Stimulated activated CD4-positive, alpha-beta T cell treated with anti-CD3 and anti-CD28 coated beads, Interleukin-2, amount 100 ng/mL, for 48 hours (primary cell): ENCODE results near the gene ATP2B1.

ENCODE experiments used
- DNase-seq, 2 donors: peaks; one replicate each; pipeline ENCODE4 v3.0.0-alpha.2; 2020

ATP2B1 gene

DNA sequence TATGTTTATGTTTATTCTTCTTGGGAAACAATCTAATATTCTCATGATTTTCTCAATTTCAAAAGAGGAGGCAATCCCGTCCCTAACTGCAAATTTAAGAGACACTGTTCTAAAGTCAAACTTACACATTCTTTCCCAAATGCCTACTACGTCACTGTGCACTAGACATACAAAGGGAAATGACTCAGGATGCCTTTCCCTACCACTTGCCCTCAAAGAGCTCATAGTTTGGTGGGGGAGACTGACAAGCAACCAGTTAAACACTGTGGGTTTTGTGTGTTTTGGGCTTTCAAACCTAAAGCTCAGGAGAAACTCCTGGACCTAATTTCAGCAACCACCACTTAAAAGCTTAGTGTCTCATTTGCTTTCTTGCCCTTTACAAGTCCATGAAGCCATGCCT, 58.4 kb downstream of the ATP2B1 start:
- DNase-seq = no peak

DNA sequence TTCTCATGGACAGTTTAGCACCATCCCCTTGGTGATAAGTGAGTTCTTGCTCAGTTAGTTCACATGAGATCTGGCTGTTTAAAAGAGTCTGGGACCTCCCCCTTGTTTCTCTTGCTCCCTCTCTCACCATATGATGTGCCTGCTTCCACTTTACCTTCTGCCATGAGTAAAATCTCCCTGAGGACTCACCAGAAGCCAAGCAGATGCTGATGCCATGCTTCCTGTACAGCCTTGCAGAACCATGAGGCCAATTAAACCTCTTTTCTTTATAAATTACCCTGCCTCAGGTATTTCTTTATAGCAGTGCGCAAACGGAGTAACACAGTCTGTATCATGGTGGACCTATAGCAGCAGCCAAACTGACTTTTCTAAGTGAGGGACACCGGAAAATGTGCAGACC, 58.8 kb downstream of the ATP2B1 start:
- DNase-seq = no peak

GRCh38 chr12:89649139-89649538, 59.5 kb downstream of the ATP2B1 start:
- DNase-seq = no peak

DNA sequence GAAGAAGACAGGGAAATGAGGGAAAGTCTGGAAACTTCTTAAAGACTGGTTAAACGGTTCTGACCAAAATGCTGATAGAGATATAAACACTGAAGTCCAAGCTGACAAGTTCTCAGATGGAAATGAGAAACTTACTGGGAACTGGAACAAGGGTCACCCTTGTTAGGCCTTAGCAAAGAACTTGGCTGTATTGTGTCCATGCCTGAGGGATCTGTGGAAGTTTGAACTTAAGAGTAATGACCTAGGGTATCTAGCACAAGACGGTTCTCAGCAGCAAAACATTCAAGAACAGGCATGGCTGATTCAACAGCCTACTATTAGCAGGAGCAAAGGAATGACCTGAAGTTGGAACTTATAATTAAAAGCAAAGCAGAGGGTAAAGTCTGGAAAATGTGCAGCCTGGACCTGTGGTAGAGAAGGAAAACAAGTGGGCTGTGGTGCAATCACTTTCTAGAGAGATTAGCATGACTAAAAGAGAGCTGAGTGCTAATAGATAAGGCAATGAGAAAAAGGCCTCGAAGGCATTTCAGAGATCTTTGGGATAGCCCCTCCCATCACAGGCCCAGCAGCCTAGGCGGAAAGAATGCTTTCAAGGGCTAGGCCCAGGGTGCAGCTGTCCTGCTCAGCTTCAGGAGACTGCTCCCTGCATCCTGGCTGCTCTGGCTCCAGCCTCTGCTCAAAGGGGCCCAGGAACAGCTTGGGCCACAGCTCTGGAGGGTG, 60.3 kb downstream of the ATP2B1 start:
- DNase-seq = no peak

DNA sequence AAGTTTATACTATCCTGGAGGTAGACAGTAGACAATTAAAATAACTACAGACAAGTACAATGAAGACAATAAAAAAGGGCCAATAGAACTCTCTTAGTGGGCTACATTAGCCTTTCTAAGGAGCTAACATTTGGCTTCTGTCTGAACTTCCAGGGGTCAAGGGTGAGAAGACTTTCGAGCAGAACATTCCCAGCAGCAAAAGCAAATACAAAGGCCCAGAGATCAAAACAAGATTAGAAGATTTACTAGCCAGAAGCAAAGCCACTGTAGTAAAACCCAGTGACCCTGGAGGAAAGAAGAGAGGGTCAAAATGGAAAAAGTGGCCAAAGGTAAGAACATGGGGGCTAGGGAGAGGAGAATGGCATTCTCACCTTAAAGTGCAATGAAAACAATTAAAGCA, 63.2 kb downstream of the ATP2B1 start:
- no peak for DNase-seq

GRCh38 chr12:89642959-89643358, 65.7 kb downstream of the ATP2B1 start:
- DNase-seq = no peak

GRCh38 chr12:89636776-89637160, 71.9 kb downstream of the ATP2B1 start:
- no peak for DNase-seq

GRCh38 chr12:89636052-89636775, 72.4 kb downstream of the ATP2B1 start:
- DNase-seq = no peak

GRCh38 chr12:89634508-89634907, 74.1 kb downstream of the ATP2B1 start:
- DNase-seq = no peak

- no peak for DNase-seq
Observed at GRCh38 chr12:89632778-89633177, 75.9 kb downstream of the ATP2B1 start.

GRCh38 chr12:89622115-89622514, 86.5 kb downstream of the ATP2B1 start:
- DNase-seq = no peak

GRCh38 chr12:89621521-89621920, 87.1 kb downstream of the ATP2B1 start:
- DNase-seq = no peak

DNA sequence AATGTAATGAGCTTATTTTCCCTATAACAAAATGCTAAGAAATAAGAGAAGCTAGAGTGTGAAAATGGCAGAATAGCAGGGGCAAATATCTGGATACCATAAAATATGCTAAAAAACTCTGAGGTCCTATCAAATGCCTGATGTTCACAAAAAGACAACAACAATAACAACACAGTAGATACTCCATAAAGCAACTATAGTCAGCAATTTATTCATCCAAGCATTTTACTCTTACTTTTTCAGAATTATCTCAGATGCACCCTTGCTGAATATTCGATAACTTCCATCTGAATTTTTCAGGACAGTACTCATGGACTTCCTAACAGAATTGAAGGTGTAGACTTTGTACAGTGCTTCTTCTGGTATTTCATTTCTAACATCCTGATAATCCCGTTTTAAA, 88.9 kb downstream of the ATP2B1 start:
- DNase-seq = no peak

GRCh38 chr12:89618113-89618862, 90.3 kb downstream of the ATP2B1 start:
- no peak for DNase-seq

DNA sequence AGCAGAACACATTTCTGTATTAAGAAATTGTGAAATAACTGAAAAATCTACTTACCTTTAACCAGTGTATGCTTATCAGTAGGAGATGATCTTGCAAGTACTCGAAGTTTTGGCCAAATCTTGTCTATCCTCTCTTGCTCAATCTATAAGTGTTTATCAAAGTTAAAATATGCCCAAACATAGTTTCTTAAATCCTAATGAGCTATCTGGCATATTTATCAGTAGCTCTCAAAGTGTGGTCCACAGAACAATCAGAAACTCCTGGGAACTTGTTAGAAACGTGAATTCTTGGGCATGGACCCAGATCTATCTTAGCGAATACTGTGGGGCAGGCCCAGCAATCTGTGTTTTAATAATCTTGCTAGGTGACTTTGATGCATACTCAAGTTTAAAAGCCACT, 98.3 kb downstream of the ATP2B1 start:
- no peak for DNase-seq

- DNase-seq = no peak
Observed at GRCh38 chr12:89603678-89604077, 105.0 kb downstream of the ATP2B1 start.

- DNase-seq = no peak
Observed at GRCh38 chr12:89597770-89598169, 110.9 kb downstream of the ATP2B1 start.

DNA sequence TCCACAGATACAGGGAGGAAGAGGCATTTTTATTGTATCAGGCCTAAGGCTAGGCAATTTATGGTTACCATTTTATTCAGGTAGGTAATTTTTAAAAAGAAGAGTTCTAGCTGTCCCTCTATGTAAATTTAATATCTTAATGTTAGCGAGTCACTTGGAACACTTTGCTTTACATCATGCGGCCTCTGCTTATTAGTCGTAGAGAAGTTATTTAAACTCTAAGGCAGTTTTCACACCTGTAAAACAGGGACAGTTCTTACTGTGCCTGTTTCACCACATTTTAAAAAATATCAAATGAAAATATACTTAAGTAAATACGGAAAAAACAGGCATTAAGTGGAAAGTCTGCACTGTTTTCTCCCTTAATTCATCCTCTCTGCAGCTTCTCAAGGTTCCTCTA, 111.4 kb downstream of the ATP2B1 start:
- no peak for DNase-seq

GRCh38 chr12:89593873-89594272, 114.8 kb downstream of the ATP2B1 start:
- DNase-seq = no peak

- no peak for DNase-seq
Observed at GRCh38 chr12:89593233-89593632, 115.4 kb downstream of the ATP2B1 start.

DNA sequence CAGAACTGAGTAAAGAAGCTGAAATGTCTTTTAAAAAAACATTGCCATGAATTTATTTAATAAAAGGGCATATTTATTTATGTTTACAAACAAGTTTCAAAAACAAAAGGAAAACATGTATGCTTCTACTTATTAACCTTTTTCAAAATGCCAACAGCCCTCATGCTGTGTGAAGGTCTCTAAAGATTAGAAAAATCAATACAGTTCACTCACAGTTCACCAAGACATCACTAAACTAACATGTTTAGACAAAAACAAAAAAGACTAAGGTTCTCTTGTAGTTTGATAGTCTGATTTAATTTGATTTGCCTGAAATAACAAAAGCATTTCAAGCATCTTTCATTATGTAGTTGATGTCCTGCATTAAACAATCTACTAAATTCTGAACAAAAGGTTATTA, 118.9 kb downstream of the ATP2B1 start:
- DNase-seq = no peak

GRCh38 chr12:89578499-89578898, 130.1 kb downstream of the ATP2B1 start:
- no peak for DNase-seq

GRCh38 chr12:89576572-89577220, 131.9 kb downstream of the ATP2B1 start:
- no peak for DNase-seq
